Measurements from ENCODE around the gene RNF130.

DNA sequence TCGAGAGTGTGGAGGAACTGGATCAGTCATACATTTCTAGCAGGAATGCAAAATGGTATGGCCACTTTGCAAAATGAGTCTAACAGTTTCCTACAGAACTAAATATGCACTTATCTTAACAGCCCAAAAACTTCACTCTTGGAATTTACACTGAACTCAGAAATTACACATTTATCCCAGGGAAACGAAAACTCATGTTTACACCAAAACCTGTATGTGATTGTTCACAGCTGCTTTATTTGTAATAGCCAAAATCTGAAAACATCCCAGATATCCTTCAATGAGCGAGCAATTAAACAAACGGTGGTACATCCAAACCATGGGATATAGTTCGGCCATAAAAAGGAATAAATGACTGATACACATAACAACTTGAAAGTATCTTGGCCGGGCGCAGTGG lies 62.0 kb downstream of the RNF130 start:
- TF ChIP-seq, protein P1, sequence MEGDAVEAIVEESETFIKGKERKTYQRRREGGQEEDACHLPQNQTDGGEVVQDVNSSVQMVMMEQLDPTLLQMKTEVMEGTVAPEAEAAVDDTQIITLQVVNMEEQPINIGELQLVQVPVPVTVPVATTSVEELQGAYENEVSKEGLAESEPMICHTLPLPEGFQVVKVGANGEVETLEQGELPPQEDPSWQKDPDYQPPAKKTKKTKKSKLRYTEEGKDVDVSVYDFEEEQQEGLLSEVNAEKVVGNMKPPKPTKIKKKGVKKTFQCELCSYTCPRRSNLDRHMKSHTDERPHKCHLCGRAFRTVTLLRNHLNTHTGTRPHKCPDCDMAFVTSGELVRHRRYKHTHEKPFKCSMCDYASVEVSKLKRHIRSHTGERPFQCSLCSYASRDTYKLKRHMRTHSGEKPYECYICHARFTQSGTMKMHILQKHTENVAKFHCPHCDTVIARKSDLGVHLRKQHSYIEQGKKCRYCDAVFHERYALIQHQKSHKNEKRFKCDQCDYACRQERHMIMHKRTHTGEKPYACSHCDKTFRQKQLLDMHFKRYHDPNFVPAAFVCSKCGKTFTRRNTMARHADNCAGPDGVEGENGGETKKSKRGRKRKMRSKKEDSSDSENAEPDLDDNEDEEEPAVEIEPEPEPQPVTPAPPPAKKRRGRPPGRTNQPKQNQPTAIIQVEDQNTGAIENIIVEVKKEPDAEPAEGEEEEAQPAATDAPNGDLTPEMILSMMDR (IDR thresholded peaks at IDR 0.05): no peak
- TF ChIP-seq POLR2A (IDR thresholded peaks at IDR 0.05): no peak
